Kidney epithelial cell (primary cell): ENCODE data around the gene TMEM79. TPM values are rescaled to one million over a fixed set of nuclear protein-coding genes. Genes with fewer than 3 reads are reported as not detected.

Experiments used
- DNase-seq: peaks from one replicate; pipeline ENCODE4 v3.0.0-alpha.2; 2010; ENCODE audit warnings: low read depth
- H3K27me3 ChIP-seq: 2 replicates; pipeline ENCODE4 v1.6.0; 2011; ENCODE audit warnings: low read length; ENCODE audit not compliant: control insufficient read depth, insufficient read depth
- H3K36me3 ChIP-seq: 2 replicates; pipeline ENCODE4 v1.5.1; 2011; ENCODE audit warnings: low read length; ENCODE audit not compliant: control insufficient read depth, insufficient read depth
- H3K4me3 ChIP-seq: 2 replicates; pipeline ENCODE4 v1.5.1; 2011; ENCODE audit warnings: low read depth, mild to moderate bottlenecking, control low read depth, low read length
- CTCF ChIP-seq: IDR thresholded peaks from 2 replicates; pipeline ENCODE4 v1.5.1; 2011; ENCODE audit warnings: mild to moderate bottlenecking, moderate library complexity, low read length, control low read depth, inconsistent platforms; ENCODE audit not compliant: insufficient read depth, poor library complexity, severe bottlenecking
- total RNA-seq: library from RNA; depleted of rRNA; stranded (reverse); fragments of >200 nt; gene quantifications from 2 replicates; pipeline ENCODE4 v1.2.3, GENCODE V29; 2015

The TMEM79 gene
- total RNA-seq, 1 donor from 2014 or later: 1.9 TPM

- DNase-seq: no peak
- Histone ChIP-seq H3K36me3 (no peaks in the 10 kb centered on the region), H3K27me3 (no peaks in the 10 kb centered on the region), H3K4me3 (peak within 1 kb of the TSS; percentile 60)
- TF ChIP-seq CTCF: no peak
These were observed 11.3 kb downstream of the TMEM79 start, which contains the start of gene GLMP for GRCh38 chr1:156295391-156295947. Gene GLMP, minus strand, starts transcription at chr1:156295679. Its CDS starts 34 bp downstream, at chr1:156295645.

- no peak for TF ChIP-seq CTCF
- DNase-seq: no peak
- no peaks in the 10 kb centered on the region for H3K36me3 ChIP-seq
These were observed 14.8 kb downstream of the TMEM79 start, which contains the start of gene VHLL for GRCh38 chr1:156298852-156299357. Gene VHLL, minus strand, starts transcription at chr1:156299307. Its CDS starts 118 bp downstream, at chr1:156299189.

GRCh38 chr1:156303241-156303640 is 19.1 kb downstream of the TMEM79 start:
- H3K4me3 ChIP-seq: no peak overlapping the region
- no peak for DNase-seq

More at GRCh38 chr1:156298852-156299357, 14.8 kb downstream of the TMEM79 start, which contains the start of gene VHLL:
- Histone ChIP-seq H3K27me3 (no peaks in the 10 kb centered on the region), H3K4me3 (no peak within 1 kb of the TSS)

GRCh38 chr1:156305215-156305614 is 21.1 kb downstream of the TMEM79 start:
- no peak for DNase-seq
- Histone ChIP-seq H3K36me3 (peaks cover 3% of the 10 kb centered on the region), H3K4me3 (no peak overlapping the region), H3K27me3 (no peaks in the 10 kb centered on the region)
- no peak for TF ChIP-seq CTCF

More at GRCh38 chr1:156303241-156303640, 19.1 kb downstream of the TMEM79 start:
- Histone ChIP-seq H3K27me3 (no peaks in the 10 kb centered on the region), H3K36me3 (peaks cover 2% of the 10 kb centered on the region)
- no peak for TF ChIP-seq CTCF

- TF ChIP-seq CTCF: no peak
- Histone ChIP-seq H3K27me3 (no peaks in the 10 kb centered on the region), H3K4me3 (no peak overlapping the region), H3K36me3 (peaks cover 5% of the 10 kb centered on the region)
- DNase-seq: no peak
These were observed 24.0 kb downstream of the TMEM79 start for GRCh38 chr1:156308078-156308477.
